COLO829 (cell line): Measurements from ENCODE around the gene UGCG.
"Not testable (repeated sequence)": the region's sequence is repeated elsewhere in the genome, so short reads cannot be mapped to it uniquely, and the experiment has no call there.

Experiments
- DNase-seq: peaks from one replicate; pipeline ENCODE4 v3.0.0; 2012; ENCODE audit warnings: low spot score

The UGCG gene

GRCh38 chr9:111895996-111896941 is at the start of gene UGCG:
TSS of gene UGCG (plus strand) at chr9:111896814. CDS start at chr9:111897216, 402 bp downstream.
- peak; percentile 91 for DNase-seq

- no peak for DNase-seq
These were observed 45.1 kb upstream of the UGCG start for GRCh38 chr9:111851553-111851952.

GRCh38 chr9:111852291-111852690 is 44.3 kb upstream of the UGCG start:
- DNase-seq: no peak

- no peak for DNase-seq
These were observed 43.2 kb upstream of the UGCG start for GRCh38 chr9:111853450-111853827.

GRCh38 chr9:111854799-111855198 is 41.8 kb upstream of the UGCG start:
- no peak for DNase-seq

GRCh38 chr9:111857555-111858211 is 38.9 kb upstream of the UGCG start:
- DNase-seq: no peak

- no peak for DNase-seq
These were observed 36.2 kb upstream of the UGCG start for GRCh38 chr9:111860443-111860842.

- DNase-seq: no peak
These were observed 33.0 kb upstream of the UGCG start for GRCh38 chr9:111863636-111864035.

- peak; percentile 68 for DNase-seq
These were observed 29.6 kb upstream of the UGCG start for GRCh38 chr9:111866976-111867375.

GRCh38 chr9:111868475-111868874 is 28.1 kb upstream of the UGCG start:
- no peak for DNase-seq

- no peak for DNase-seq
These were observed 25.7 kb upstream of the UGCG start for GRCh38 chr9:111870774-111871498.

- DNase-seq: no peak
These were observed 25.1 kb upstream of the UGCG start for GRCh38 chr9:111871499-111871855.

GRCh38 chr9:111872886-111873285 is 23.7 kb upstream of the UGCG start:
- no peak for DNase-seq

GRCh38 chr9:111873901-111874300 is 22.7 kb upstream of the UGCG start:
- no peak for DNase-seq

GRCh38 chr9:111874500-111874899 is 22.1 kb upstream of the UGCG start:
- DNase-seq: no peak

GRCh38 chr9:111875291-111875690 is 21.3 kb upstream of the UGCG start:
- not testable (repeated sequence) for DNase-seq

GRCh38 chr9:111875691-111876090 is 20.9 kb upstream of the UGCG start:
- DNase-seq: not testable (repeated sequence)

- no peak for DNase-seq
These were observed 20.4 kb upstream of the UGCG start for GRCh38 chr9:111876179-111876578.

- DNase-seq: no peak
These were observed 19.2 kb upstream of the UGCG start for GRCh38 chr9:111877420-111877819.

- no peak for DNase-seq
These were observed 17.7 kb upstream of the UGCG start for GRCh38 chr9:111878946-111879345.

- no peak for DNase-seq
These were observed 9.5 kb upstream of the UGCG start for GRCh38 chr9:111886983-111887718.

- DNase-seq: no peak
These were observed 6.3 kb upstream of the UGCG start for GRCh38 chr9:111890334-111890733.
